SK-N-MC (cell line): ENCODE results near the gene IFI30.
A peak's percentile ranks its signal among the peaks of the same experiment; 100 is the strongest.

Experiments
- DNase-seq: peaks from one replicate; pipeline ENCODE4 v3.0.0-alpha.2; 2011; ENCODE audit warnings: low read depth, low spot score
- H3K27ac ChIP-seq: fragments of 200-600 bp; sonication (generic); 2 replicates; pipeline ENCODE4 v1.5.1; 2016; ENCODE audit warnings: mixed run types
- H3K36me3 ChIP-seq: fragments of 200-600 bp; sonication (generic); 2 replicates; pipeline ENCODE4 v1.6.1; 2017; ENCODE audit warnings: antibody characterized with exemption, low read length, mixed read lengths; ENCODE audit not compliant: insufficient read depth
- H3K4me3 ChIP-seq: fragments of 200-600 bp; sonication (generic); 2 replicates; pipeline ENCODE4 v1.5.1; 2016
- H3K9ac ChIP-seq: fragments of 200-600 bp; sonication (generic); 2 replicates; pipeline ENCODE4 v1.8.0; 2017; ENCODE audit warnings: mixed run types, mixed read lengths; ENCODE audit not compliant: insufficient read length
- H3K9me3 ChIP-seq: fragments of 200-600 bp; sonication (generic); 2 replicates; pipeline ENCODE4 v1.6.1; 2017; ENCODE audit warnings: low read depth, mild to moderate bottlenecking, antibody characterized with exemption, low read length, moderate library complexity, mixed read lengths
- EZH2 ChIP-seq: fragments of 200-600 bp; sonication (generic); IDR thresholded peaks from one replicate; pipeline ENCODE4 v1.6.1; 2017; ENCODE audit warnings: antibody characterized with exemption
- FOXP2 ChIP-seq: optimal IDR thresholded peaks from 2 replicates; pipeline ENCODE3; 2011; ENCODE audit warnings: mild to moderate bottlenecking, moderate library complexity; ENCODE audit not compliant: insufficient read depth; ENCODE audit errors: extremely low read length, control extremely low read depth
- POLR2AphosphoS5 ChIP-seq: IDR thresholded peaks from 2 replicates; pipeline ENCODE4 v1.6.1; 2012; ENCODE audit warnings: mild to moderate bottlenecking, low read depth, low read length, borderline replicate concordance

Gene IFI30

DNA sequence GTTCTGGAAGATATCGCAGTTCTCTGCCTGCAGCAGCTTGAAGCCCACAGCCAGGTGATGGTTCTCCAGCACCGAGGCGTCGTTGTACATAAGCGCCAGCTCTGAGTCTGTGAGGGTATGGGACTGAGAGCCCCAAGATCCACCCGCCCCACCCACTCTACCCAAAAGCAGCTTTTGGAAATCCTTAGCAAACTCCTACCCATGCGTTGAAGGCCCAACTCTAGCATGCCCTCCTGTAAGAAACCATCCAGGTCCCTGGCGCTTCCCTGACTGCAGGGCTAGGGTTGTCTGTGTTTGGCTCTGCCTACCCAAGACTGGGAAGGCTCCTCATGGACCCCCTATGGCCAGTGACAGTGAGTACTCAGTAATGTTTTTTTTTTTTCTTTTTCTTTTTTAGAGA is 43.2 kb downstream of the IFI30 start:
- no peak for DNase-seq
- Histone ChIP-seq H3K36me3 (no peaks in the 10 kb centered on the region), H3K4me3 (no peak overlapping the region), H3K9ac (no peak overlapping the region), H3K9me3 (no peaks in the 10 kb centered on the region), H3K27ac (no peak overlapping the region)
- TF ChIP-seq POLR2AphosphoS5 = no peak
- no peak for TF ChIP-seq EZH2
- no peak for TF ChIP-seq FOXP2

DNA sequence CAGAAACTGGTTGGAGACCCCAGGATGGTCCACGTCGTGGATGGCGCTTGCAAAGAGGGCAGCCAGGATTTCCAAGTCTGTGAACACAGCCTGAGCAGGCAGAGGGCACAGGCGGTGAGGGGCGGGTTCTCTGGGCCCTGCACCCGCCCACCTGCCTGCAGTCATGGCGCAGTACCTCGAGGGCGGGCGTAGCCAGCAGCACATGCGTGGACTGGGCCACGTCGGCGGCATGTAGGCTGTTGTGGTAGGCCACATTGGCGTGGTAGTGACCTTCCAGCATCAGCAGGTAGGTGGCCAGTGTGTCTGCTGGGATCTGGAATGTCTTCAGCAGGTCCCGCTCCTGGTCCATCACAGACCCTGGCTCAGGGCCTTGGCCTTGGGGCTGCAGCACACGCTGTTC is 44.5 kb downstream of the IFI30 start:
- TF ChIP-seq EZH2 (no peak), FOXP2 (no peak), POLR2AphosphoS5 (no peak)

DNA sequence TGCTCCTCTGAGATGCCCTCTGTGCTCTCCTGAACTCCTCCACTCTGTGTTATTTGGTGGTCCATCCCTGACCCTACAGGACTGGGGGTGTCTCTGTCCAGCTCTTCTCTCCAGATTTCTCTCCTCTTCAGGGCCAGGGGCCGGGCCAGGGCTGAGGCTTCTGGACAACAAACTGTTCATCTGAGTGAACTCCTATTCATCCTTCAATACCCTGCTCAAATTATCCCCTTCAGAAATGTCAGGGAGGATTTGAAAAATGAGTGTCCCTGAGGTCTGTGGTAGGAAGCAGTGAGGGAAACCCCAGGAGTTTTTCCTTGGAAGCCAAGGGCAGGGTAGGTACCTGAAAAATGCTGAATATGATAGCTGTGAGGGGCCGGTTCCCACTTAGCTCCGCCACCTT is 45.0 kb downstream of the IFI30 start:
- Histone ChIP-seq H3K9ac (no peak overlapping the region), H3K27ac (no peak overlapping the region), H3K36me3 (no peaks in the 10 kb centered on the region), H3K9me3 (no peaks in the 10 kb centered on the region), H3K4me3 (no peak overlapping the region)
- no peak for DNase-seq
- TF ChIP-seq POLR2AphosphoS5 (no peak), FOXP2 (no peak), EZH2 (no peak)

More for the DNA sequence above, 44.5 kb downstream of the IFI30 start:
- Histone ChIP-seq H3K9me3 (no peaks in the 10 kb centered on the region), H3K27ac (no peak overlapping the region), H3K4me3 (no peak overlapping the region), H3K36me3 (no peaks in the 10 kb centered on the region), H3K9ac (no peak overlapping the region)
- no peak for DNase-seq

DNA sequence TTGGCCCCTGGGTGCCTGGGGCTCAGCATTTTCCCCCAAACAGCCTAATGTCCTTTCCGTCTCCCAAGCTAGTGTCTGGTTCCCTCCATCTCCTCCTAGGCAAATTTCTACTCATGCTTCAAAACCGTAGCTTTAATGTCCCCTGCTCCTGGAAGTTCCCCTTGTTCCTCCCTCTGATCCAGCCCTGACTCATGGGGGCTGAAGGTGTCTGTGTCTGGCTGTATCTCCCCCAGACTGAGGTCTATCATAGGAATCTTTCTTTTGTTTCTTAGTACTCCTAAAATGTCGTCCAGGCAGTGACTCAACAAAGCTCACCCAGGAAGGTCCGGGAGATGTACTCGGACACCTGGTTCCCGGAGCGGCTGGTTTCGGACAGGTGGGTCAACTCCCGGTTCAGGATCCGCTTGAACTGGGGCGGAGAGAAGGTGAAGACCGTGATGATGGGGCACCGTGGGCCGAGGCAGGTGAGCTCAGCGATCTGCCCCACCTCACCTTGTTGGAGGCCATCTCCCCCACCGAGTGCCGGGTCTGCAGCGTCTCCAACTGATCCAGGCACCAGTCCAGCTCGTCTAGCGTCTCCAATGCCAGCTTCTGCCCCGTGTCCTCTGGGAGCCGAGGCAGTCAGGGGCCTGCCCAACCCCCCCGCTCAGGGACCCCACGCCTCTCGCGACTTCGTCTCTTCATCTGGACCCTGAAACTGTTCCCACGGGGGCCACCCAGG is 46.5 kb downstream of the IFI30 start:
- no peak overlapping the region for H3K9ac ChIP-seq
- TF ChIP-seq EZH2 = no peak
- no peak for TF ChIP-seq POLR2AphosphoS5
- TF ChIP-seq FOXP2 = no peak
- no peak for DNase-seq
- no peak overlapping the region for H3K27ac ChIP-seq
- H3K36me3 ChIP-seq = no peaks in the 10 kb centered on the region
- no peak overlapping the region for H3K4me3 ChIP-seq
- no peaks in the 10 kb centered on the region for H3K9me3 ChIP-seq

DNA sequence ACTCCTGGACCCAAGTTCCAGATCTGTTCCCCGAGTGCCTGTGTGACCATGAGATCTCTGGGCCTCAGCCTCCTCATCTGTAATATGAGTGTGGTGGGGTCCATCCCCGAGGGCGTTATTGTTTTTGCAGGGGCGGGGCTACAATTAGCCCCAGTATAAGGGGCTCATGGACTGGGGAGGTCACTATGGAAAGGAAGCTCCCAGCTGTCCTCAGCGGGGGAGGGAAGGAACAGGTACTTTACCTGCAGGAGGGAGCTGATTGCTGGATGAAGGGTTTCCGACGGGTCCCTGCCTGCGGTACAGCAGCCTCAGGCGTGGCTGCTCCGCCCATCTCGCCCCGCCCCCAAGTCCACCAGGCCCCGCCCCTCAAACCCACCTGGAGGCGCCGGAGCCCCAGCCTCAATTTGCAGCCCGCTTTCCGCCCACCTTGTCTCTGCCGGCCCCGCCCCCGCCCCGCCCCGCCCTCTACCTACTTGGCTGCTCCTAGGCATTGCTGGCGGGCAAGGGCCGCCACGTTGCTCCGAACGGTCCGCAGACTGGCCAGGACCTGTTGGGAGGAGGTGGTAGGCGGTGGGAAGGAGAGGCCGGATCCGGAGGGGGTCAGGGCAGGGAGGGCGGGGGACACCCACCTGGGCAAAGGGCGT is 47.1 kb downstream of the IFI30 start:
- no peaks in the 10 kb centered on the region for H3K36me3 ChIP-seq
- H3K9me3 ChIP-seq = no peaks in the 10 kb centered on the region
- no peak for TF ChIP-seq POLR2AphosphoS5
- no peak for TF ChIP-seq FOXP2
- TF ChIP-seq EZH2 = no peak
- H3K27ac ChIP-seq = no peak overlapping the region
- no peak overlapping the region for H3K9ac ChIP-seq
- DNase-seq = no peak
- no peak overlapping the region for H3K4me3 ChIP-seq

DNA sequence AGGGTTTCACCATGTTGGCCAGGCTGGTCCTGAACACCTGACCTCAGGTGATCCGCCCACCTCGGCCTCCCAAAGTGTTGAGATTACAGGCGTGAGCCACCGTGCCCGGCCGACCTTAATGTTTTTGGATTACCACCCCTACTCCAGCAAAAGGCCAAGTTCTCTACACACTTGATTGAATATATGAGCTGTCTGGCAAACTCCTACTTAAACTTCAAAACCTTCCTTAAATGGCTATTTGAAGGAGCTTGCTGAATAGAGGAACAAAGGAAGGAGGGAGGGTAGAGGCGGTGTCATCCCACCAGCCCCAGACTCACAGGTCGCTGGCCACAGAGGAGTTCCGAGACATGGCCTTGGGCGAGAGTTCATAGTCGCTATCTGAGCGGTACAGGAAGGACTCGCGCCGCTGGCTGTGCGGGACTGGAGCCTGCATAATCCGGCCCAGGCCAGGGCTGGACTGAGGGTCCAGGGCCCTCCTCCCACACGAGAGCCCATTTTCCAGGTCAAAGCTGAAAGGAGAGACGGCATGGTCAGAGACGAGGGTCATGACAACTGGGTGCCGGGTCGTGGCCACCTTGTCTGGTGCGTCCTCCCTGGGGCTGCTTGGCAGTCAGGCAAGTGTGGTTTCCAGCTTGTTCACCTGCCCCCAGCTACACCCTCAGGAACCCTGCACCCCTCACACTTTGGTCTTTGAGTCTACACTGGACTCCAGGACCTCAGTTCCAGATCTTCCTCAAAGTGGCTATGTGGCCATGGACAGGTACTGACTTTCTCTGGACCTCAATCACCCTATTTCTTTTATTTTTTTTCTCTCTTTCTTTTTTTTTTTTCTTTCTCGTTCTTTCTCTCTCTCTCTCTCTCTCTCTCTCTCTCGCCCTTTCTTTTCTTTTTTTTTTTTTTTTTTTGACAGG is 48.5 kb downstream of the IFI30 start:
- Histone ChIP-seq H3K9ac (no peak overlapping the region), H3K9me3 (no peaks in the 10 kb centered on the region), H3K27ac (no peak overlapping the region), H3K36me3 (no peaks in the 10 kb centered on the region), H3K4me3 (no peak overlapping the region)
- TF ChIP-seq FOXP2 = no peak
- no peak for TF ChIP-seq POLR2AphosphoS5
- DNase-seq = no peak

DNA sequence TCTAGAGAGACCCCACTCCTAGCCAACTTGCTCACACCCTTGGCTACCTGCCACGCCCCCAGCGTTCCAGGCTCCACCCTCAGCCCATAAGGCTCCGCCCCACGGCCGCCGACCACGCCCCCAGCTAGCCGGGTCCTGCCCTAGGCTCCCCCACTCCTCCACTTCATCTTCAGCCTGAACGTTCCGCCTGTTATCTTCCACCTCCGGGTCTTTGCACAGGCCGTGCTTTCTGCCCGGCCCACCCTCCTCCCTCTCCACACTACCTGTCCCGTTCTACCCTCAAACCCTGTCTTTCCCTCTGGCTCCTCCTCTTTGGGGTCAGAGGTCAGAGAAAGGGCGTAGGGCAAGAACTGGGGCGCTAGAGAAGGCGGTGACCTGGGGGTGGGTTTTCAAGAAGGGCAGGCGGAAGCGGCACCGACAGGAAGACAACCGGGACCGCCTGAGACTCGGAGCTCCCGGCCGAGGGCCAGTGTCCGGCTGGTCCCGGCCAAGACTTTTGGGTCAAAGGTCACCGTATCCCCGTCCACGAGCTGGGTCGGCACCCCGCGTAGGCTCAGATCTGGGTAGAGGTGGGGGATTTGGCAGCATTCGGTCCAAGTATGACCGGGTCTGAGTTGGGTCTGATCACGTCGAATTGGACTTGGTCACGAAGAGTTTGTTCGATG is 50.4 kb downstream of the IFI30 start:
- H3K9me3 ChIP-seq = no peaks in the 10 kb centered on the region
- DNase-seq = no peak
- no peaks in the 10 kb centered on the region for H3K36me3 ChIP-seq
- H3K27ac ChIP-seq = no peak overlapping the region
- no peak for TF ChIP-seq FOXP2
- TF ChIP-seq POLR2AphosphoS5 = no peak
- TF ChIP-seq EZH2 = no peak
- H3K4me3 ChIP-seq = peak overlapping the region; percentile 77
- no peak overlapping the region for H3K9ac ChIP-seq

DNA sequence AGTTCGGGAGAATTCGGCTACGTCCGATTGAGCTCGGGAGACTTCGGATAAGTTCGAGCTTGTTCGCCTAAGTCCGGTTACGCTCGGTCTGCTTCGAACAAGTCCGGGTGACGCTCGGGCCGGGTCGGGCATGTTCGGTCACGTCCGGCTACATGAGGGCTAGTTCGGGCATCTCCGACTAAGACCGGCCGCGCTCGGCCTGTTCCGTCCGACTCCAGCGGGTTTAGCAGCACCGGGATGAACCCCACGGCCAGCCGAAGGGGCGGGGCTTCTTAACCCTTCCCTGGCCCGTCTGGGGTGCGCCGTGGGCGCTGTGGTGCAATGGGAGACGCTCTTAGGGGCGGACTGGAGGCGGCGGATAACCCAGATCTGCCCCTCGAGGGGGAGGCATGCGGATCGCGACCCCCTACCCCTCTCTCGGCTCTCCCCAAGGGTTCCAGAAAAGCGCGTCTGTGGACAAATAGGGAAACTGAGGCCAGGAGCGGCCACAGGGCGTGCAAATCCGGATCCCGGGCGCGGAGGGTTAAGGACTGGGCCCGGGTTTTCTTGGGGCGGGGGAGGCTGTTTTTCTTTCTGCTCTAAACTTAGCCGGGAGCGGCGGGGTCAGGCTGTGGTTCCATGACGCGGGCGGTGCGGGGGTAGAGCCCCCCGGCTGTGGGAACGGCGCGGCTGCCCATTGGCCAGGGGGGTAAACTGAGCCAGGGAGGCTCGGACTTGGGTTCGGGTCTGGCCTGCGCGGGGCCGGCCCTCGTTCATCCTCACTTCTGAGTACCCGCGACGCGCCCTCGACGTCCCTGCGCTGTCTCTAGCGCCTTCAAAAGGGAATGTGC is 51.1 kb downstream of the IFI30 start:
- Histone ChIP-seq H3K36me3 (no peaks in the 10 kb centered on the region), H3K27ac (no peak overlapping the region), H3K9ac (peak overlapping the region; percentile 62), H3K9me3 (no peaks in the 10 kb centered on the region), H3K4me3 (peak overlapping the region; percentile 77)
- TF ChIP-seq FOXP2 = peak; percentile 32
- TF ChIP-seq EZH2 = no peak
- DNase-seq = peak; percentile 82
